Coronary artery (tissue), 2 donors: ENCODE data around the gene CD2BP2.
"Not testable (repeated sequence)": the region's sequence is repeated elsewhere in the genome, so short reads cannot be mapped to it uniquely, and the experiment has no call there.

Experiments used
- DNase-seq: peaks from one replicate; pipeline ENCODE4 v3.0.0-alpha.2; 2017; ENCODE audit warnings: low spot score
- H3K27ac ChIP-seq, 2 donors: fragments of 200-600 bp; sonication (generic); one replicate each; pipeline ENCODE4 v1.5.1; 2016 to 2019
- H3K4me3 ChIP-seq: fragments of 200-600 bp; sonication (generic); 2 replicates; pipeline ENCODE4 v1.5.1; 2016; ENCODE audit warnings: mild to moderate bottlenecking, moderate library complexity
- TF ChIP-seq, protein P1 (sequence below): fragments of 200-600 bp; sonication (generic); IDR thresholded peaks from one replicate; pipeline ENCODE4 v1.5.1; 2019; ENCODE audit warnings: antibody characterized with exemption

The CD2BP2 gene

DNA sequence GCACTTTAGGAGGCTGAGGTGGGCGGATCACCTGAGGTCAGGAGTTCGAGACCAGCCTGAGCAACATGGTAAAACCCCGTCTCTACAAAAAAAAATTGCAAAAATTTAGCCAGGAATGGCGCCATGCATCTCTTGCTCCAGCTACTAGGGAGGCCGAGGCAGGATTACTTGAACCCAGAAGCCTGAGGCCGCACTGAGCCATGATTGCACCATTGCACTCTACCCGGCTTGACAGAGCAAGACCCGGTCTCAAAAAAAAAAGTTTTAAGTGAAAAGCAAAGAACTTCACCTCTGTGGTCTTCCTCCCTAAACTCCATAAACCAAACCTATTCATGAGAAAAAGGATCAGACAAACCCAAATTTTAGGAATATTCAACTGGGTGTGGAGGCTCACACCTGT is 7.0 kb downstream of the CD2BP2 start:
- Histone ChIP-seq H3K4me3 (no peak overlapping the region), H3K27ac (no peak overlapping the region)
- DNase-seq: no peak
- TF ChIP-seq, protein P1, sequence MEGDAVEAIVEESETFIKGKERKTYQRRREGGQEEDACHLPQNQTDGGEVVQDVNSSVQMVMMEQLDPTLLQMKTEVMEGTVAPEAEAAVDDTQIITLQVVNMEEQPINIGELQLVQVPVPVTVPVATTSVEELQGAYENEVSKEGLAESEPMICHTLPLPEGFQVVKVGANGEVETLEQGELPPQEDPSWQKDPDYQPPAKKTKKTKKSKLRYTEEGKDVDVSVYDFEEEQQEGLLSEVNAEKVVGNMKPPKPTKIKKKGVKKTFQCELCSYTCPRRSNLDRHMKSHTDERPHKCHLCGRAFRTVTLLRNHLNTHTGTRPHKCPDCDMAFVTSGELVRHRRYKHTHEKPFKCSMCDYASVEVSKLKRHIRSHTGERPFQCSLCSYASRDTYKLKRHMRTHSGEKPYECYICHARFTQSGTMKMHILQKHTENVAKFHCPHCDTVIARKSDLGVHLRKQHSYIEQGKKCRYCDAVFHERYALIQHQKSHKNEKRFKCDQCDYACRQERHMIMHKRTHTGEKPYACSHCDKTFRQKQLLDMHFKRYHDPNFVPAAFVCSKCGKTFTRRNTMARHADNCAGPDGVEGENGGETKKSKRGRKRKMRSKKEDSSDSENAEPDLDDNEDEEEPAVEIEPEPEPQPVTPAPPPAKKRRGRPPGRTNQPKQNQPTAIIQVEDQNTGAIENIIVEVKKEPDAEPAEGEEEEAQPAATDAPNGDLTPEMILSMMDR: no peak

DNA sequence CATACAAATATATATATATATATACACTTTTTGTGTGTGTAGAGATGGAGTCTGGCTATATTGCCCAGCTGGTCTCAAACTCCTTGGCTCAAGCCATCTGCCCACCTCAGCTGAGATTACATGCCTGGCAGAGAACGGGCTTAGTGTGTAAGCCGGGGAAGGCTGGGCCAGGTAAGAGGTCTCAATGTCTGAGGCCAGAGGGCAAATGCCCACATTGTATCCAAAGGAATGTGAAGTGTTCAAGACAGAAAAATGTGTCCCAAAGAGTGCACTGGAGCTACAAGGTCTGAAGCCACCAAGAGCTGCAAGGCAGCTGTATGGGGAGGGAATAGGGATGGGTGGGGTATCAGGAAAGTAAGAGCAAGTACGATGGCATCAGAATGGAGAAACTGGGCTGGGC is 8.8 kb downstream of the CD2BP2 start:
- DNase-seq: no peak
- TF ChIP-seq, protein P1: no peak

DNA sequence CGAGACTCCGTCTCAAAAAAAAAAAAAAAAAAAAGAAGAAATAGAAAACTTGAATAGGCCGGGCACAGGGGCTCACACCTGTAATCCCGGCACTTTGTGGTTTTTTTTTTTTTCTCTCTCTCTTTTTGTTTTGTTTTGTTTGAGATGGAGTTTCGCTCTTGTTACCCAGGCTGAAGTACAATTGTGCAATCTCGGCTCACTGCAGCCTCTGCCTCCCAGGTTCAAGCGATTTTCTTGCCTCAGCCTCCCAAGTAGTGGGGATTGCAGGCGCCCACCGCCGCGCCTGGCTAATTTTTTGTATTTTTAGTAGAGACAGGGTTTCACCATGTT is 11.7 kb downstream of the CD2BP2 start:
- not testable (repeated sequence) for H3K27ac ChIP-seq, H3K4me3 ChIP-seq, DNase-seq

More for the DNA sequence above, 8.8 kb downstream of the CD2BP2 start:
- Histone ChIP-seq H3K27ac (no peak overlapping the region), H3K4me3 (no peak overlapping the region)

DNA sequence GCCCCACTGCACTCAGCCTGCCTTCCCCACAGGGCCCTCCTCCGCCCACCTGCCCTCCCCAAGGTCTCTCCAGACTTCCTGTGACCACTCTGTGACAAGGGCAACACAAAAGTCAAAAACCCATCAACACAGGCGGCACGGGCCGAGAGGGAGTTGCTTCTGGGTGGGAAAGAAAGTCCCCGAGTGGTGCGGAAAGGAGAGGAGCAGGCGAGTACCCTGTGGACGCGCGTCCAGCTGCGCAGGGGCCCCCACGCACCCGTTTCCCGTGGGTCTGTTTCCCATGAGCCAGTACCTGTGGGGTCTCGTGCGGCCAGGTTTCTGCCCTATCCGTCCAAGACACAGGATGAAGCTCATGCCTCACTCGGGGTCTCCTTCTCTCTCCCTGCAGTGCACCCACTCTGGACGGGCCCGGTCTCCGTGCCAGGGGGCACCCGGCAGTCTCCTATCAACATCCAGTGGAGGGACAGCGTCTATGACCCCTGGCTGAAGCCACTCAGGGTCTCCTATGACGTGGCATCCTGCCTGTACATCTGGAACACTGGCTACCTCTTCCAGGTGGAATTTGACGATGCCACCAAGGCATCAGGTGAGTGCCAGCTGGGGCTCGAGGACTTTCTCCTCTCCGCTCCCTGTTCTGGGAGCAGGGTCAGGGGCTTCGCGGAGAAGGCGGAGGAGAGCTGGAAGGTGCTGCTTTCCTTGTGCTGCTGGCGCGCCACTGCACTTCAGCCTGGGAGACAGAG is 12.2 kb downstream of the CD2BP2 start:
- DNase-seq: no peak
- Histone ChIP-seq H3K4me3 (no peak overlapping the region), H3K27ac (no peak overlapping the region)
- TF ChIP-seq, protein P1: no peak

DNA sequence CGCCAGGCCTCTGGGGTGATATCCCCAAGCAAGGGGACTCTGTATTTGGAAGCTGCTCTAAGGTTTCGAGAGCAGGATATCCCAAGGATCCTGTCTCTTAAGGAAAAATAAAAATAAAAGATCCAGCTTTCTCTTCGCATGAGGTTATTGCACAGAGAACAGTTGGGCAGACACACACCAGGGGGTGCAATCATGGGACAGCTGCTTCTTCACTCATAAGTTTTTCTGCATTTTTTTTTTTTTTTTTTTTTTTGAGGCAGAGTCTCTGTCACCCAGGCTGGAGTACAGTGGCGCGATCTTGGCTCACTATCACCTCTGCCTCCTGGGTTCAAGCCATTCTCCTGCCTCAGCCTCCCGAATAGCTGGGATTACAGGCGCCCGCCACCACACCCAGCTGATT is 13.1 kb downstream of the CD2BP2 start:
- DNase-seq, H3K27ac ChIP-seq, H3K4me3 ChIP-seq: not testable (repeated sequence)

DNA sequence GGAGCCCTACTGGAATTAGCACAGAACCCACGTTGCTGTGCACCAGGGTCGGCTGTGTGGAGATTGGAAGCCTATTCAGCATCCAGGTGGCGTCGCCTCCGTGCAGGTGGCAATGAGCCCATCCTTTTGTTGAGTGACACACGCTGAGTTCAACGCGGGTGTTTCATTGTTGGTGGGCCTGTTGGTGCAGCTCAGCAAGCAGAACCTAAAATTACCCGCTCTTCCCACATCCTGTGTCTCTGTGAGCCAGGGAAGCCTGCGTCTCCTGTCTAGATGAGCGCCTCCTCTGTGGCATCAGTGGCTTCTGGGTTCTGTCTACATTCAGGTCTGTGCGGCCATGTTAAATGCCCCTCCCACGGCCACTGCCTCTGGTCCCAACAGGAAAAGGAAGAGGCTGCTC is 14.5 kb downstream of the CD2BP2 start:
- DNase-seq: no peak
- TF ChIP-seq, protein P1: no peak
- Histone ChIP-seq H3K4me3 (no peak overlapping the region), H3K27ac (no peak overlapping the region)

DNA sequence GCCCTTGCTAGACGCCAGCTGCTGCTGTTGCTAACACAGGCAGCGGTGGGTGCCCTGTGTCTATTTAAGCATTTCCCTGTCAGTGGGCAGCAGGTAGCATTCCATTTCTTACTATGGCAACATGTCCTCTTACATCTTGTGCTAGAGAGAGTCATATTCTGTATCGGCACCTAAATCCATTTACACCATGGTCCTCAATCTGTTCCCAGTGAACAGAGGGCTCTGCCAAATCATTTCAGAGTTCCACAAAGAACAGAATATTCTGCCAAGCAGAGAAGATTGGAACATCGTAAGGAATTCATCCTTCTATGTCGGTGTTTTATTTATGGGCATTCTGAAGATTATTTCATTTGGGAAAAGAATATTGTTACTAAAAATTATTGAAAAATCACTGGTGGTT is 16.4 kb downstream of the CD2BP2 start:
- not testable (repeated sequence) for H3K4me3 ChIP-seq, DNase-seq, H3K27ac ChIP-seq

DNA sequence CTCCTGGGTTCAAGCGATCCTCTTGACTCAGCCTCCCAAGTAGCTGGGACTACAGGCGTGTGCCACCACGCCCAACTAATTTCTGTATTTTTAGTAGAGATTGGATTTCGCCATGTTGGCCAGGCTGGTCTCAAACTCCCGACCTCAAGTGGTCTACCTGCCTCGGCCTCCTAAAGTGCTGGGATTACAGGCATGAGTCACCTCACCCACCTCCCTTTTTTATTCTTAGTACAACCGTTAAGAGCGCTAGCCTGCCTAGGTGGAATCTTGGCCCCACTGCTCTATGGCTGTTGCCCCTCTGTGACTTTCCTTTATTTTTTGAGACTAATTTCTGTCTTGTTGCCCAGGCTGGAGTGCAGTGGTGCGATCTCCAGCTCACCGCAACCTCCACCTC is 17.1 kb downstream of the CD2BP2 start:
- H3K4me3 ChIP-seq, DNase-seq, H3K27ac ChIP-seq: not testable (repeated sequence)

DNA sequence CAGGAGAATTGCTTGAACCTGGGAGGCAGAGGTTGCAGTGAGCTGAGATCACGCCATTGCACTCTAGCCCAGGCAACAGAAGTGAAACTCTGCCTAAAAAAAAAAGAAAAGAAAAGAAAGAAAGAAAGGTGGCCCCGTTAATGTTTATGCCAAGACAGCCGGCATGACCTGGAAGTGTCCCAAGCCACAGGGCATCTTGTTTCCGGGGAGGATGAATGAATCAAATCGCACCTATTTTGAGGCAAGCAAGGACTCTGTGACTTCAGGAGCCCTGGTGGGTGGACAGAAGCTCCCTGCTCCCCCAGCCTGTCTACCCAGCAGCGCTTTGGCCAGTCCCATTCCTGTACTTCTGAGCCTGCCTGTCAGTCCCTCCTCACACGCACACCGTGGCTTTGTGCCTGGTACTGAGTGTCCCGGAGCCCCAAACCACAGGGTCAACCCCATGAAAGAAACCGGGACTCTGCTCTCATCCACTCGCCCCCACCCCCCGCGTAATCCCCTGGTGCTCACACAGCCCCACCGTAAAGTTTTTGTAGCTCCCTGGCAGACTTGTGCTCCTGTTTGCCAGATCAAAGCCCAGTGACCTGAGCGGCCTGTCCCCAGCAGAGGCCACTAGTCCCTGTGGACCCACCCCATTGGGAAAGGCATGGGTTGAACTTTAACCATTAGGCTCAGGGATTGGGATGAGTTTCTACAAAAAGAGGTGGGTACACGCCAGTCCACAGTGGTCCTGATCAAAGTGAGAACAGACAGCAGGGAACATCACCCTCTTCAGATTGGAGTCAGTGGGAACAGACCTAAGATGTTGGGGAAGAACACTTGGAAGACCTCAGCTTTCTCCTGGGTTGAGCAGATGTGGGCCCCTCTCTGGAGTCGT is 19.3 kb downstream of the CD2BP2 start:
- no peak for DNase-seq
- Histone ChIP-seq H3K27ac (peak overlapping the region; percentile 90 to 94), H3K4me3 (peak overlapping the region; percentile 76)
- TF ChIP-seq, protein P1: no peak

DNA sequence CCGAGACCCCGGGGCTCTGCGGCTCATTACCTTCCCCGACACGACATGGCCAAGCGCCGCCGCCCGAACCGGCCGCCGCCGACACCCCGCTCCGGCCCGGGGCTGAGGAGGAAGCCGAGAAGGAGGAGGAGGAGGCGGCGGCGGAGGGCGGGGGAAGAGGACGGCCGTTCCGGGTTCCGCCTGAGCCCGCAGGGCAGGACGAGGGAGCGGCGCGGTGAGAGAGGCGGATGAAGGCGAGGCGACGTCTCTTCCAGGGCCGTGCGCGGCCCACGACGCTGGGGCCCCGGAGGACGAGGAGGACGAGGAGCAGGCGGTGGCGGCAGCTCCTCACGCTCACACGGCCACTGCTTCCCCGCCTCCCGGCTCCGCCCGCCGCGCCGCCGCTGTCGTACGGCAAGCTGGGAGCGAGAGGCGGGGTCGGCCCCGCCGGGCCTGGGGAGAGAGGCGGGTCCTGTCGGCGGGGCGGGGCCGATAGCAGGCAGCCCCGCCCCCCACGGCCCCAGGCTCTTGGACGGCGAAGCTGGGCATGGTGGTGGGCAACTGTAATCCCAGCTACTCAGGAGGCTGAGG is 20.0 kb downstream of the CD2BP2 start:
- peak overlapping the region; percentile 76 for H3K4me3 ChIP-seq
- DNase-seq: peak; percentile 80

DNA sequence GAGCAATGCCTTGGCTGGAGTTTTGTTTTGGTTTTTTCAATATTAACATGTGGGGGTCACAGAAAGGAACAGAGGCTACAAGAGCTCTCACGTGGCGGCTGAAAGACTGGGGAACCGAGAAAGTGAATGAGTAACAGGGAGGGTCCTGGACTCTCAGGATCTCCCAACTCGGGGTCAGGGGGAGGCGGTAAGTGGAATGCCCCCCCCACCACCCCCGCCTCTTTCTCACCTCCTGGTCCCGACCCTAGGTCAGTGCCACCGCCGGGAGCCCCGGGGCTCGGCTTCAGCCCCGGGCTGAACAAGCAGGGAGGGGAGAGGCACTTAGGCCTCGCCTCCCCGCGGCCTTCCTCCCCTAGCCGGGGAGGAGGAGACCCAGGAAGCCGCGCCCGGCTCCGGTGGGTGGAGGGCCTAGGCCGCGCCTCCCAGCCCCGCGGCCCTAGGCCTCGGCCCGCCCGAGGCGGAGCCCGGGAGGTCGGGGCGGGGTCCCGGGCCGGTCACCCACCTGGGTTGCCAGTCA is 20.6 kb downstream of the CD2BP2 start:
- DNase-seq: peak; percentile 85
- Histone ChIP-seq H3K27ac (peak overlapping the region; percentile 90 to 94), H3K4me3 (peak overlapping the region; percentile 76)

More for the DNA sequence above, 20.0 kb downstream of the CD2BP2 start:
- peak overlapping the region; percentile 90 to 94 for H3K27ac ChIP-seq

DNA sequence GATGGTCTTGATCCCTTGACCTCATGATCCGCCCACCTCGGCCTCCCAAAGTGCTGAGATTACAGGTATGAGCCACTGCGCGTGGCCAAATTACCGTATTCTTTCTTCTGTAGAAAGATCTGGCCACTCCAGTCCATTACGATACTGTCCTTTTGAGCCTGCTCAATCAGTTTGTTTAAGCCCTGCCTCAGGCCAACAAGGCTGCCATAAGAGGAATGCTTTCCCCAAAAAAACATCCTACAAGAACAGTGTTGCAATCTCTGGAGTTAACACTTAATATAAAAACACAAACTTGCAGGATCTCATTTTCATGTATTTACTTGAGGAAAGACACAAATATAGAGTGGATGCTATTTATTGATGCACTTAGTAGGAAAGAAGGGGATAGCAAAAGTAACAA is 30.9 kb downstream of the CD2BP2 start:
- DNase-seq, H3K4me3 ChIP-seq: not testable (repeated sequence)
- peak overlapping the region in 1 of 2 donors; percentile 15 for H3K27ac ChIP-seq
